H1 (cell line): ENCODE results near the gene FRY. TPM values are rescaled to one million over a fixed set of nuclear protein-coding genes. Genes with fewer than 3 reads are reported as not detected.

ENCODE experiments used
- CTCF ChIA-PET: fragments of 300-600 bp; sonication (Branson Sonifier 250); formaldehyde crosslinking; loops from one replicate; lab custom pipeline; 2021; ENCODE audit not compliant: partially characterized antibody; lab: Charles Lee
- POLR2A ChIA-PET: fragments of 300-600 bp; sonication (Branson Sonifier 250); formaldehyde crosslinking; loops from one replicate; lab custom pipeline; 2021; ENCODE audit warnings: inconsistent platforms; ENCODE audit not compliant: partially characterized antibody; lab: Charles Lee
- DNase-seq, 2 experiments: peaks; one replicate each; pipeline versions ENCODE4 v3.0.0 to v3.0.0-alpha.2; 2010 to 2022; ENCODE audit warnings: low spot score in 2 of 2, low read depth in 1 of 2, mixed read lengths in 1 of 2
- FAIRE-seq: peaks from 2 replicates; lab custom pipeline; 2011; peaks lifted over from hg19 to GRCh38; lab: Jason Lieb, UNC
- H2AFZ ChIP-seq: 2 replicates; pipeline ENCODE4 v1.8.1; 2012; ENCODE audit warnings: low read length, inconsistent platforms
- H2AK5ac ChIP-seq: 2 replicates; pipeline ENCODE4 v1.6.1; 2013; ENCODE audit warnings: low read depth, low read length
- H2BK120ac ChIP-seq: replicated peaks from 2 replicates; pipeline ENCODE3; 2013; ENCODE audit warnings: low read depth, low read length, inconsistent platforms
- H2BK12ac ChIP-seq: 2 replicates; pipeline ENCODE4 v1.6.1; 2013; ENCODE audit warnings: low read depth, low read length
- H2BK15ac ChIP-seq: 2 replicates; pipeline ENCODE4 v1.6.1; 2013; ENCODE audit warnings: low read length
- H2BK20ac ChIP-seq: 2 replicates; pipeline ENCODE4 v1.6.1; 2013; ENCODE audit warnings: low read length
- H2BK5ac ChIP-seq: 2 replicates; pipeline ENCODE4 v1.6.1; 2013; ENCODE audit warnings: low read depth, low read length
- H3K14ac ChIP-seq: 2 replicates; pipeline ENCODE4 v1.6.1; 2013; ENCODE audit warnings: inconsistent platforms; ENCODE audit not compliant: insufficient read length
- H3K18ac ChIP-seq: 2 replicates; pipeline ENCODE4 v1.6.1; 2013; ENCODE audit warnings: low read length; ENCODE audit errors: extremely low read depth
- H3K23ac ChIP-seq: 2 replicates; pipeline ENCODE4 v1.6.1; 2013; ENCODE audit warnings: inconsistent platforms; ENCODE audit not compliant: insufficient read length
- H3K23me2 ChIP-seq: 2 replicates; pipeline ENCODE4 v1.6.1; 2013; ENCODE audit warnings: low read depth, low read length
- H3K27ac ChIP-seq: 2 replicates; pipeline ENCODE4 v1.6.1; 2011; ENCODE audit warnings: low read depth, low read length, inconsistent platforms
- H3K27me3 ChIP-seq, 4 experiments: replicated peaks in 1 of 4; 1 replicate in 1 of 4; 2 replicates in 3 of 4; pipeline versions ENCODE4 v1.6.1 to v1.8.1; 2011 to 2013; ENCODE audit warnings: low read length in 3 of 4, mild to moderate bottlenecking in 3 of 4, inconsistent platforms in 2 of 4, mixed read lengths in 2 of 4, moderate library complexity in 1 of 4; ENCODE audit not compliant: control insufficient read depth in 3 of 4, insufficient read depth in 3 of 4; ENCODE audit errors: extremely low read depth in 1 of 4
- H3K36me3 ChIP-seq, 4 experiments: 2 replicates each; pipeline versions ENCODE4 v1.6.1 to v1.8.1; 2011 to 2013; ENCODE audit warnings: mild to moderate bottlenecking in 4 of 4, low read length in 3 of 4, moderate library complexity in 2 of 4, control low read depth in 1 of 4, inconsistent platforms in 1 of 4; ENCODE audit not compliant: insufficient read depth in 4 of 4, control insufficient read depth in 2 of 4
- H3K4ac ChIP-seq: replicated peaks from 2 replicates; pipeline ENCODE3; 2013; ENCODE audit warnings: low read length, low read depth, mixed read lengths, inconsistent platforms; ENCODE audit not compliant: insufficient read length
- H3K4me1 ChIP-seq, 4 experiments: replicated peaks in 1 of 4; 1 replicate in 1 of 4; 2 replicates in 3 of 4; pipeline versions ENCODE4 v1.6.1 to v1.8.1; 2011 to 2013; ENCODE audit warnings: low read length in 3 of 4, inconsistent platforms in 2 of 4, mixed read lengths in 1 of 4; ENCODE audit not compliant: insufficient read depth in 4 of 4, control insufficient read depth in 3 of 4
- H3K4me2 ChIP-seq, 2 experiments: 2 replicates each; pipeline versions ENCODE4 v1.6.1 to v1.8.1; 2011 to 2013; ENCODE audit warnings: low read depth in 2 of 2, low read length in 2 of 2, control low read depth in 1 of 2, inconsistent platforms in 1 of 2, mild to moderate bottlenecking in 1 of 2; ENCODE audit not compliant: insufficient read depth in 1 of 2
- H3K4me3 ChIP-seq, 4 experiments: fragments of 200-600, 300-600 bp in 1 of 4; sonication (generic), shearing (Covaris generic), sonication (Bioruptor Twin) in 1 of 4; 2 replicates each; pipeline versions ENCODE4 v1.5.1 to v1.8.1; 2011 to 2016; ENCODE audit warnings: low read length in 4 of 4, low read depth in 3 of 4, control low read depth in 2 of 4, inconsistent platforms in 2 of 4, mild to moderate bottlenecking in 2 of 4, mixed read lengths in 1 of 4, moderate library complexity in 1 of 4; ENCODE audit not compliant: insufficient read depth in 2 of 4; ENCODE audit errors: extremely low read depth in 1 of 4
- H3K56ac ChIP-seq: replicated peaks from 2 replicates; pipeline ENCODE3; 2013; ENCODE audit warnings: low read depth, mild to moderate bottlenecking, mixed read lengths, low read length, inconsistent platforms; ENCODE audit not compliant: insufficient read length
- H3K79me1 ChIP-seq: 2 replicates; pipeline ENCODE4 v1.6.1; 2013; ENCODE audit warnings: low read depth, low read length, control low read depth
- H3K79me2 ChIP-seq, 2 experiments: 2 replicates each; pipeline versions ENCODE4 v1.6.1 to v1.8.1; 2012 to 2013; ENCODE audit warnings: low read length in 2 of 2, mild to moderate bottlenecking in 2 of 2, inconsistent platforms in 1 of 2; ENCODE audit not compliant: insufficient read depth in 2 of 2, control insufficient read depth in 1 of 2
- H3K9ac ChIP-seq, 4 experiments: replicated peaks in 1 of 4; 1 replicate in 1 of 4; 2 replicates in 3 of 4; pipeline versions ENCODE4 v1.6.1 to v1.8.1; 2011 to 2013; ENCODE audit warnings: low read depth in 3 of 4, low read length in 3 of 4, control low read depth in 2 of 4, mild to moderate bottlenecking in 2 of 4, moderate library complexity in 2 of 4, inconsistent platforms in 1 of 4; ENCODE audit errors: extremely low read depth in 1 of 4
- H3K9me3 ChIP-seq, 2 experiments: 2 replicates each; pipeline versions ENCODE4 v1.6.1 to v1.8.1; 2012 to 2013; ENCODE audit warnings: mild to moderate bottlenecking in 2 of 2, moderate library complexity in 2 of 2, control low read depth in 1 of 2, inconsistent platforms in 1 of 2, low read depth in 1 of 2, low read length in 1 of 2, mixed read lengths in 1 of 2; ENCODE audit not compliant: insufficient read depth in 2 of 2
- H4K20me1 ChIP-seq, 2 experiments: replicated peaks in 1 of 2; 2 replicates each; pipeline versions ENCODE3 to v1.8.1; 2011 to 2013; ENCODE audit warnings: inconsistent platforms in 2 of 2, low read length in 2 of 2, mild to moderate bottlenecking in 1 of 2; ENCODE audit not compliant: insufficient read depth in 2 of 2, control insufficient read depth in 1 of 2
- H4K5ac ChIP-seq: 2 replicates; pipeline ENCODE4 v1.6.1; 2013; ENCODE audit warnings: low read length, low read depth, mixed read lengths, inconsistent platforms; ENCODE audit not compliant: insufficient read length
- H4K8ac ChIP-seq: 2 replicates; pipeline ENCODE4 v1.8.0; 2013; ENCODE audit warnings: mild to moderate bottlenecking, moderate library complexity, low read length, inconsistent platforms; ENCODE audit not compliant: insufficient read depth; ENCODE audit errors: extremely low read depth
- H4K91ac ChIP-seq: replicated peaks from 2 replicates; pipeline ENCODE3; 2013; ENCODE audit warnings: low read length, mixed read lengths, inconsistent platforms; ENCODE audit not compliant: insufficient read length
- WGBS, 2 experiments: shearing (Covaris generic) in 1 of 2; methylation state at CpG; one replicate each; pipeline versions ENCODE4 v1.1.6 to v1.1.7; 2013 to 2015; ENCODE audit warnings: low lambda C conversion rate in 2 of 2, mixed read lengths in 2 of 2, inconsistent platforms in 1 of 2, low coverage in 1 of 2, missing lambda C conversion rate in 1 of 2; ENCODE audit not compliant: insufficient replicate concordance in 2 of 2, insufficient coverage in 1 of 2, insufficient read length in 1 of 2; ENCODE audit errors: extremely low coverage in 1 of 2, missing lambda C conversion rate in 1 of 2; 5-methylcytosine and 5-hydroxymethylcytosine counted together
- polyA plus RNA-seq, 7 experiments: library from polyadenylated mRNA; depleted of rRNA in 3 of 7; stranded (reverse) in 5 of 7; unstranded in 2 of 7; fragments of >200 nt in 5 of 7; fragments of 200-250 nt in 2 of 7; gene quantifications; 1 replicate in 5 of 7; 2 replicates in 1 of 7; 4 replicates in 1 of 7; pipeline versions ENCODE4 v1.2.1 to v1.2.3, GENCODE V29; 2011 to 2013; ENCODE audit warnings: missing spikeins in 2 of 7, mixed read lengths in 2 of 7
- total RNA-seq: library from RNA; stranded (reverse); fragmentation: NEBNext Ultra II Directional; extraction: Animal tissue kit (Norgen Biotek cat#: 25700); gene quantifications from 2 replicates; pipeline ENCODE4 v1.2.1, GENCODE V29; 2021

Gene FRY
- total and polyA plus RNA-seq, 2 of the 8 experiments (the other 6 are each of a cell fraction or from before 2014, with no cell fraction given), result 4.3 to 9.2 TPM

DNA sequence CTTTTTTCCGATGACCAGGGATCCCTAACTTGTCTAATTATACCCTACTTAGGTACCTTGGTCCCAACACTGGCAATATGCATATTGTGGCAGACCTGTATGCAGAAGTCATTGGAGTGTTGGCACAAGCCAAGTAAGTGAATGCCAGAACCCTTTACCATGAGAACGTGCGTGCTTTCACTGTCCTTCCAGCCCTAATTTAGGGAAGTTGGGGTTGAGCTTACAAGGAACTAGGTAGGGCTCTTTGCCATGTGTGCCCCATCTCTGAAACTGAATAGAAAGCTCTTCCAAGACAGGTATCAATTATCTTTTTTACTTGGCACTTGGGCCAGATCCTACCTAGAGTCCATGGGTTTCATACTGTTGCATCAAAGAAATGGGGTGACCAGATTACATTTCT lies 93.2 kb downstream of the FRY start:
- no peak overlapping the region for H4K91ac ChIP-seq
- ChIA-PET CTCF (interaction anchor here (1.1 kb wide), 1 partner anchor 544 kb away, joined by 3 read pairs; no protein-coding TSS in a partner anchor), POLR2A (no interaction called here)
- no peak overlapping the region for H2BK12ac ChIP-seq
- H2BK20ac ChIP-seq, result no peak overlapping the region
- H3K14ac ChIP-seq, result no peak overlapping the region
- H3K56ac ChIP-seq, result no peak overlapping the region
- no peak for FAIRE-seq
- no peak overlapping the region for H3K27ac ChIP-seq
- H3K9ac ChIP-seq, result no peak overlapping the region; a peak in 1 of 7 replicates
- no peaks in the 10 kb centered on the region for H3K4me1 ChIP-seq
- no peak overlapping the region for H2AK5ac ChIP-seq
- H2AFZ ChIP-seq, result no peak overlapping the region
- H3K79me2 ChIP-seq, result no peaks in the 10 kb centered on the region
- no peaks in the 10 kb centered on the region for H3K79me1 ChIP-seq
- DNase-seq, result no peak
- H4K20me1 ChIP-seq, result no peaks in the 10 kb centered on the region
- no peak overlapping the region for H3K4me3 ChIP-seq
- no peak overlapping the region for H4K5ac ChIP-seq
- 94% methylated on average over 3 of the region's 3 CpGs; no CpG with 5 or more reads in 1 of the 2 experiments for WGBS, 2 experiments
- H3K9me3 ChIP-seq, result no peaks in the 10 kb centered on the region; a peak in 1 of 4 replicates
- H3K36me3 ChIP-seq, result no peaks in the 10 kb centered on the region; a peak in 1 of 8 replicates
- no peak overlapping the region for H3K4me2 ChIP-seq
- H3K18ac ChIP-seq, result no peak overlapping the region
- H3K23me2 ChIP-seq, result no peaks in the 10 kb centered on the region
- H2BK5ac ChIP-seq, result no peak overlapping the region
- H3K4ac ChIP-seq, result no peak overlapping the region
- no peak overlapping the region for H2BK15ac ChIP-seq
- no peaks in the 10 kb centered on the region for H3K27me3 ChIP-seq
- H4K8ac ChIP-seq, result no peak overlapping the region
- H3K23ac ChIP-seq, result no peak overlapping the region
- no peak overlapping the region for H2BK120ac ChIP-seq
